A673 (cell line): Measurements from ENCODE around the gene FAM180A.

Source experiments
- EZH2 ChIP-seq: fragments of 200-600 bp; sonication (generic); IDR thresholded peaks from 2 replicates; pipeline ENCODE4 v1.6.1; 2017; ENCODE audit warnings: borderline replicate concordance, low read depth, mild to moderate bottlenecking, mixed read lengths, antibody characterized with exemption, low read length; ENCODE audit not compliant: poor library complexity, severe bottlenecking
- TF ChIP-seq, protein P1 (sequence below): fragments of 300-800, 200-600 bp; sonication (generic); conservative IDR thresholded peaks from 2 replicates; pipeline ENCODE4 v1.5.1; 2017; ENCODE audit warnings: low read depth, mild to moderate bottlenecking, antibody characterized with exemption, low read length, moderate library complexity, mixed read lengths

DNA sequence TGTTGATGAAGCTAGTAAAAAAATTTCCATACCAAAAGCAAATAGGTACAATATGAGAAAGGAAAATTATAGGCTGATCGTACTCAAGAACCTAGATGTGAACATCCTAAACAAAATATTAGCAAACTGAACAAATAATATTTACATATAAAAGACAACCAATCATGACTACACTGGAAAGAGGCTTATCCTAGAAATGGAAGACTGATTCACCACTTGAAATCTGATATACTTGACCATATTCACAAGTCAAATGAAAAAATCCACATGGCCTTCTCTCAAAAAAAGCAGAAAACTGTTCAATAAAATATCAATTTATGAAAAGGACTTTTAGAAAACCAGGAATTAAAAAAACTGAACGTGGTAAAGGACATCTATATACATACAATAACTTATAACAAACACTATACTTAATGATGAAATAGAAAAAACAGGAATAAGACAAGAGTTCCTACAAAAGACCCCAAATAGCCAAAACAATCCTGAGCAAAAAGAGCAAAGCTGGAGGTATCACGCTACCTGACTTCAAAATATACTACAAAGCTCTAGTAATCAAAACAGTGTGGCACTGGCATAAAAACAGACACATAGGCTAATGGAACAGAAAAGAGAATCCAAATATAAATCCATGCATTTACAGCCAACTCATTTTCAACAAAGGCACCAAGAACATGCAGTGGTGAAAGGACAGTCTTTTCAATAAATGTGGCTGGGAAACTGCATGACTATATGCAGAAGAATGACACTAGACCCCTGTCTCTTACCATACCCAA is 29.2 kb upstream of the FAM180A start:
- TF ChIP-seq, protein P1, sequence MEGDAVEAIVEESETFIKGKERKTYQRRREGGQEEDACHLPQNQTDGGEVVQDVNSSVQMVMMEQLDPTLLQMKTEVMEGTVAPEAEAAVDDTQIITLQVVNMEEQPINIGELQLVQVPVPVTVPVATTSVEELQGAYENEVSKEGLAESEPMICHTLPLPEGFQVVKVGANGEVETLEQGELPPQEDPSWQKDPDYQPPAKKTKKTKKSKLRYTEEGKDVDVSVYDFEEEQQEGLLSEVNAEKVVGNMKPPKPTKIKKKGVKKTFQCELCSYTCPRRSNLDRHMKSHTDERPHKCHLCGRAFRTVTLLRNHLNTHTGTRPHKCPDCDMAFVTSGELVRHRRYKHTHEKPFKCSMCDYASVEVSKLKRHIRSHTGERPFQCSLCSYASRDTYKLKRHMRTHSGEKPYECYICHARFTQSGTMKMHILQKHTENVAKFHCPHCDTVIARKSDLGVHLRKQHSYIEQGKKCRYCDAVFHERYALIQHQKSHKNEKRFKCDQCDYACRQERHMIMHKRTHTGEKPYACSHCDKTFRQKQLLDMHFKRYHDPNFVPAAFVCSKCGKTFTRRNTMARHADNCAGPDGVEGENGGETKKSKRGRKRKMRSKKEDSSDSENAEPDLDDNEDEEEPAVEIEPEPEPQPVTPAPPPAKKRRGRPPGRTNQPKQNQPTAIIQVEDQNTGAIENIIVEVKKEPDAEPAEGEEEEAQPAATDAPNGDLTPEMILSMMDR: no peak
- TF ChIP-seq EZH2: no peak
